ENCODE results near the gene PLIN1.

PLIN1 gene

GRCh38 chr15:89632563-89633430, 46.4 kb downstream of the PLIN1 start:
- TF ChIP-seq, protein P1, sequence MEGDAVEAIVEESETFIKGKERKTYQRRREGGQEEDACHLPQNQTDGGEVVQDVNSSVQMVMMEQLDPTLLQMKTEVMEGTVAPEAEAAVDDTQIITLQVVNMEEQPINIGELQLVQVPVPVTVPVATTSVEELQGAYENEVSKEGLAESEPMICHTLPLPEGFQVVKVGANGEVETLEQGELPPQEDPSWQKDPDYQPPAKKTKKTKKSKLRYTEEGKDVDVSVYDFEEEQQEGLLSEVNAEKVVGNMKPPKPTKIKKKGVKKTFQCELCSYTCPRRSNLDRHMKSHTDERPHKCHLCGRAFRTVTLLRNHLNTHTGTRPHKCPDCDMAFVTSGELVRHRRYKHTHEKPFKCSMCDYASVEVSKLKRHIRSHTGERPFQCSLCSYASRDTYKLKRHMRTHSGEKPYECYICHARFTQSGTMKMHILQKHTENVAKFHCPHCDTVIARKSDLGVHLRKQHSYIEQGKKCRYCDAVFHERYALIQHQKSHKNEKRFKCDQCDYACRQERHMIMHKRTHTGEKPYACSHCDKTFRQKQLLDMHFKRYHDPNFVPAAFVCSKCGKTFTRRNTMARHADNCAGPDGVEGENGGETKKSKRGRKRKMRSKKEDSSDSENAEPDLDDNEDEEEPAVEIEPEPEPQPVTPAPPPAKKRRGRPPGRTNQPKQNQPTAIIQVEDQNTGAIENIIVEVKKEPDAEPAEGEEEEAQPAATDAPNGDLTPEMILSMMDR (IDR thresholded peaks at IDR 0.05), result no peak
- no peak for DNase-seq (ENCODE audit: low spot score)
- no peak overlapping the region for H3K27ac ChIP-seq
- H3K4me3 ChIP-seq, result no peak overlapping the region

- Histone ChIP-seq H3K4me3 (no peak overlapping the region), H3K27ac (no peak overlapping the region)
- DNase-seq (ENCODE audit: low spot score), result no peak
- TF ChIP-seq, protein P1 (IDR thresholded peaks at IDR 0.05), result no peak
Measured at GRCh38 chr15:89631902-89632264, 47.3 kb downstream of the PLIN1 start.

DNA sequence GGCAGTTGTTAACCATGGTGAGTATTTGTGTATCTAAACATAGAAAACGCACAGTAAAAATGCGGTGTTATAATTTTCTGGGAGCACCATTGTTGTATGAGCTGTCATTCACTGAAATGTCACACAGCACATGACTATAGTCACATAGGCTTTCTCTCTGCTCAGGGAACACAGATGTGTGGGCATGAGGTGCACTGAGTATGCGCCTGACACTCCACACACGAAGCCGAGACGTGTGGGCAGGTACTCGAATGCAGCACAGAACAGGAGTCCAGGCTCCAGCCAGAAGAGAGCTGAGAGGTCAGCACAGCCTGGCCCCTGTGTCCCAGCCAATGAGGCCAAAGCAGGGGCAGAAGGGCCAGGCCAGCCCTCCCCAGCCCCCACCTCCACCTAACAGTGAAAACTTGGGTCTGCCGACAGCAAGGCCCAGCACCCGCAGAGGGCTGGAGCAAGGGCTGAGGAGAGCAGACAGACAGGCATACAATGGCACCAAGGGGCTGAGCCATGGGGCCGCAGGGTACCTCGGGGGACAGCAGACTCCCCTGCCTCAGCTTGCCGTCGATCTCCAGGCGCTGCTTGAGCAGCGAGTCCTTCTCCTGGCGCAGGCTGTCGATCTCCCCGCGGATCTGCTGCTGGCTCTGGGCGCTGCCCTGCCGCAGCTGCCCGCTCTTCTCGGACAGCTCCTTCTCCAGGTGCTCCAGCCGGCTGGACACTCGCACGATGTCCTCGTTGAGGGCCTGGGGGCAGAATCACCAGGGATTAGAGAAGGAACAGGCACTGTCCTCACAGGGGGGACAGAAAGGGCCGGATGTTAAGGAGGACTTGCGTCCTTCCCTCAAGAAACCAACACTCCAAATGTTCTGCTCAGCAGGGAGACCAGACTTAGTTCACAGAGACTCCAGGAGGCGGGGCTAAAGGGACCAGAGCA, 47.9 kb downstream of the PLIN1 start:
- Histone ChIP-seq H3K27ac (no peak overlapping the region), H3K4me3 (no peak overlapping the region)
- TF ChIP-seq, protein P1 (IDR thresholded peaks at IDR 0.05), result no peak
- no peak for DNase-seq (ENCODE audit: low spot score)

- DNase-seq (ENCODE audit: low spot score), result no peak
- Histone ChIP-seq H3K4me3 (no peak overlapping the region), H3K27ac (no peak overlapping the region)
- TF ChIP-seq, protein P1 (IDR thresholded peaks at IDR 0.05), result no peak
Measured at GRCh38 chr15:89630260-89630659, 48.9 kb downstream of the PLIN1 start.

- H3K4me3 ChIP-seq, result no peak overlapping the region
- DNase-seq (ENCODE audit: low spot score), result no peak
- TF ChIP-seq, protein P1 (IDR thresholded peaks at IDR 0.05), result no peak
- H3K27ac ChIP-seq, result no peak overlapping the region
Measured at GRCh38 chr15:89629829-89630228, 49.3 kb downstream of the PLIN1 start.

GRCh38 chr15:89628806-89629715, 50.1 kb downstream of the PLIN1 start:
- Histone ChIP-seq H3K4me3 (no peak overlapping the region), H3K27ac (no peak overlapping the region)
- TF ChIP-seq, protein P1 (IDR thresholded peaks at IDR 0.05), result no peak
- DNase-seq (ENCODE audit: low spot score), result no peak
